ENCODE data around the gene TBC1D21. TPM values are rescaled to one million over a fixed set of nuclear protein-coding genes. Genes with fewer than 3 reads are reported as not detected.
A peak's percentile ranks its signal among the peaks of the same experiment; 100 is the strongest.

Gene TBC1D21
- polyA plus RNA-seq, 4 donors: not detected

DNA sequence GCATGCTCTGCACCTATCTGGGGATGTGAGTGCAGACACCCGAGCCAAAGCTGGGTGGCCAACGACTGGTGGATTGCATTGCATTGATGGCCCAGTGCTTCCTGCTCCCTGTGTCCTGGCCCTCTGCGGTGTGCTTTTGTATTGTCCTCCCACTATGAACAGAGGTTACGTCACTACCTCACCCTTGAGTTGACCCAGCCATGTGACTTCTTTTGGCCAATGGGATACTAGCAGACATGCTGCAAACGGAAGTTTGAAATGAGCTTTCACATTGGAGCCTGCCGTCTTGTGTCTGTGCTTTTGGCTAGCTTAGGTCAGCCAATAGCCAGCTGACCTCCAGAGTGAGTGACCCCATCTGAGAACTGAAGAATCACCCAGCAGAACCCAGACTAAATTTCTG is 15.3 kb upstream of the TBC1D21 start:
- no peak for DNase-seq (ENCODE audit: low read depth in 4 of 4, low spot score in 3 of 4)

DNA sequence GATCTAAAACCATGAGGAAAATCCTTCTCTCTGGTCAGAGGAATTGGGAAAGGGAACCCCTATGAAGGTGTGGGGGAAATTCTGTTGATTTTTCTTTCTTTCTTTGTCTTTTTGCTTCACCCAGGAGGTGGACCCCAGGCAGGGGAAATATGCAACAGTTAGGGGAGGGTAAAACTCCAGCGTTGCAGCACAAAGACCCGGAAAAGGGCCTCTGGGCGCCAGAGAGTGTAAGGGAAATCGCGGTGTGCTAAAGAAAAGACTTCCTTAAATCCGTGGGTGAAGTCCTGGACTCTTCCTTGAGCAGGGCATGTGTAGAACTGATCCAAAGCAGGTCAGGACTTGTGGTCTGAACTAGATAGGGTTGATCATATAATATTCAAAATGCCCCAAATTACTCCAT is 11.1 kb upstream of the TBC1D21 start:
- no peak for DNase-seq (ENCODE audit: low read depth in 4 of 4, low spot score in 3 of 4)

DNA sequence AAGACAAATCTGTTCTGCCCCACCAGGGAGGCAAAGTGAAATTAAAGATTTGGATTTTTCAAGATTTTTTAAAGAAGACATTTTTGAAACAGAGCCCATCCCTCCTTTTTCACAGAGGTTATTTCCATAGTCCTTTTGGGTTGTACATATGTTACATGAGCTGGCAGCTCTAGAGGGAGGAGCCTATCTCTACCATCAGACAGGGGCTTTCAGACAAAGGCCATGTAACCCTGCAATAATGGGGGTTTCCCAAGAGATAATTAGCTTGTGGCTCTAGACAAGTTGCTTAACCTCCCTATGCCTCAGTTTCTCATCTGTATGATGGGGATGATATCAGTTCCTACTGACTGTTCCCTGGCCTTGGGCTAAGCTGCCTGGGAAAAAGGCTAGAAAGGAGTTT is 8.0 kb upstream of the TBC1D21 start:
- DNase-seq (ENCODE audit: low read depth in 4 of 4, low spot score in 3 of 4): no peak

GRCh38 chr15:73865904-73866303 is 7.5 kb upstream of the TBC1D21 start:
- DNase-seq (ENCODE audit: low read depth in 4 of 4, low spot score in 3 of 4): no peak

DNA sequence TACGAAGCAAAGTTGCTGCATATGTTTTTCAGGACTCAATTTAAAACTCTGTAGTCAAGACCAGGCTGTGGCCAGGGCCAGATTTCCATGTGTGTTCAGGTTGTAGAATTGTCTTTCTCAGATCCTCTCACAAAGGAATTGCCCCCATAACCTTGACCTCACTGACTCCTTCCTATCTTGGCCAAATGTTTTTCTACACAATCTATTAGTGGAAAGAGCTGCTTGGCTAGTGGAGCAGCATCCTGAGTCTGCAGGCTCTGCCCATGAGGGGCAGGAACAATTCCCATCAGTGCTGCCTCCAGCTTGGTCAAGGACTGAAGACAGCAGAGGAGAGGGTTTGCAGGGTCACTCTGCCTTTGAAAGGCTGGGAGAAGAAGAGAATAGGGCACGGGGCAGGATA is 6.9 kb upstream of the TBC1D21 start:
- DNase-seq (ENCODE audit: low read depth in 4 of 4, low spot score in 3 of 4): no peak

DNA sequence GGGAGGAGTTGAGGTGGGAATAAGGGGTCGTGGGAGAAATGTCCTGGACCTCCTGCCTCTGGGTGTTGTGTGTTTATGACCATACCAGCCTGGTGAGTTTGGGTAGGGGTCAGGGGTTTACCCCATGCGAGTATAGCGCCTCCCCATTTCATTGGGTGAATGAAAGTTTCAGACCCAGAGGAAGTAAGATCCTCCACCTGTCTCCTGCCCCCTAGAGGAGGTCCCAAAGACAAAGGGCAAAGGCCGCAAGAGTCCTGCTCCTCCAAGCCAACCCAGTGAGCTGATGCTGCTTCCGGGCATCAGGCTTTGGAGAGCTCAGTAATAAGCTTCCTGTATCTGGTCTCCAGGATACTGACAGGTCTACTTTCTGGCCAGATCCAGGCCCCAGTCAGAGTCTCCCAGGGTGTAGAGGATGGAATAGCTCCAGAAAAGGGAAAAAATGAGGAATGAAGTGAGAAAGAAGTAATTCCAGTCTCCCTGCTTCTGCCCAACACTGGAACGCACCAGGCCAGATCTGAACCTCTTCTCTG is 6.4 kb upstream of the TBC1D21 start:
- DNase-seq (ENCODE audit: low read depth in 4 of 4, low spot score in 3 of 4): no peak

- DNase-seq (ENCODE audit: low read depth in 4 of 4, low spot score in 3 of 4): no peak
Observed at GRCh38 chr15:73867426-73867825, 5.9 kb upstream of the TBC1D21 start.

DNA sequence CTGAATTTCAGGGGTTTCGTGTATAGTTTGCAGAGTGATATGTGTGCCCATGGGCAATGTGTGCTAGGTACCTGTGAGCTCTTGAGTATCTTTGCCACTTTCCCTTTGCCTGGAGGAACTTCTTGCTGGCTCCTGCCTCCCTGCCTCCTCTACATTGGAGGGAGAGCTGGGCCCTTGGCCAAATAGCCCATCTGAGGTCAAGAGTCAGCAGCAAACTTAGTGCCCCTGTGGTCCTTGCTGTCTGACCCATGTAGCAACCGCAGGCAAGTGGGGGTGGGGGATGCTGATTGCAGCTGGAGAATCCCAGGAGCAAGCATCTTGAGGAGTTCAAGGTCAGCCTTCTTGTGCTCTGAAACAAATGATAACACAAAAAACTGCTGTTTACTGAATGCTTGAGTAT is 5.4 kb upstream of the TBC1D21 start:
- no peak for DNase-seq (ENCODE audit: low read depth in 4 of 4, low spot score in 3 of 4)

DNA sequence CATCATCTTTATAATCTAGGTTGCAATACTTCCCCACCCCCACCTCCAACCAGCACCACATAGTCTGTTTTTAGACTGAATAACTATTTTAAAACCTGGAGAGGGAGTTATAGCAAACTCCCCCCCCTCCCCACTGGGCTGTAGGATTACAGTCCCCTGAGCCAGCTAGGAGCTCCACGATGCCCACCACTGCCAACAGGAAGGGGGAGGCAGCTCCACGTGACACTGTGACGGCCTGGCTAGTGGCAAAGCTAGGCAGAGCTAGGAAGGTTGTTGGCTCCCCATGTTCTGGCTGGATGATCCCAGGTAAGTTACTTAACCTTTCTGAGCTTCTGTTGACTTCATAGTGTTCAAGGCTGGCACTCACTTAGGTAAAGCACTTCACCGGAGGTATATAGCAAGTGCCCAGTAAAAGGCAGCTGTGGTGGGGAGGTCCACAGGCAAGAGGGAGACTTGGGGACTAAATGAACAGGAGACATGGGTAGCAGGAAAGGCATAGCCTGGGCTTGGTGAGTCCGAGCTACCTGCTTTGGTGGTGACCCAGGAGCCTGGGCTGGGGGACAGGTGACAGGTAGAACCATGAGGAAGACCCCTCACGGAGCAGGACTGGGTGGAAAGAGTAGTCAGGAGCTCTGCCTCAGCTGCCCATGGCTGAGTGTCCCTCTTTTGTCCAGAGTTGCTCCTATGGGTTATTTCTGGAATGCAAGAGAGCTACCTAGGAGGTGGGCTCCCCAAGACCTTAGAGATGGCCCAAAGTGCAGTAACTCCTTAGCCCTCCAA is 4.0 kb upstream of the TBC1D21 start:
- no peak for DNase-seq (ENCODE audit: low read depth in 4 of 4, low spot score in 3 of 4)

DNA sequence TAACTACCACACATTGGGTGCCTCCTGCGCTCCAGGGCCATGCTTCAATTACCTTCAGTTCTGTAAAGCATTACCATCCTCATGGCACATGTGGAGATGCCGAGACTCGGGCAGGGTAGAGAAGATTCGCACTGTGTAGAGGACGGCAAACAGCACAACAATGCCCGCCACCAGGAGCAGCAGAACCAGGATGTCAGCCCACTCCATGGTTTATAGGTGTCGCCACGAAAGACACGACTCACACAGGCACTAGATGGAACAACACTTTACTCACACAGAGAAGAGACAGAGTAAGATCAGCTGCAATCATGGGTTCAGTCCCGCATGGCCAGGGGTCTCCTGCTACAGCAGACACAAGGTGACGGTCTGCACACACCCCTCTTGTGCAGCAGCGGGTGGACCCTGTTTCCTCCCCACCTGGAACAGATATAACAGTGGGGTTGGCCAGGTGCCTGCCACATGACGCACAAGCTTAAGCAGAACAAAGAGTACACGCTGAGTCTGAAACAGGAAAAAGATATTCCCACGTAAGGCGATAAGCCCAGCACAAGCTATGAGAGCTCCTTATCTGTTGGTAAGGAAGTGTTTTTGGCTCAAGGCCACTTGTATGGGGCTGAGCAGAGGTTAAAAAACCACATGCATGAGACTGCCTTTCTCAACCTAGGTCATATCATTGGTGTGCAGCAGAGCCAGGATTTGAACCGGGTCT is 2.5 kb upstream of the TBC1D21 start:
- DNase-seq (ENCODE audit: low read depth in 4 of 4, low spot score in 3 of 4): no peak

- DNase-seq (ENCODE audit: low read depth in 4 of 4, low spot score in 3 of 4): no peak
Observed at GRCh38 chr15:73872346-73872745, 1.0 kb upstream of the TBC1D21 start.

DNA sequence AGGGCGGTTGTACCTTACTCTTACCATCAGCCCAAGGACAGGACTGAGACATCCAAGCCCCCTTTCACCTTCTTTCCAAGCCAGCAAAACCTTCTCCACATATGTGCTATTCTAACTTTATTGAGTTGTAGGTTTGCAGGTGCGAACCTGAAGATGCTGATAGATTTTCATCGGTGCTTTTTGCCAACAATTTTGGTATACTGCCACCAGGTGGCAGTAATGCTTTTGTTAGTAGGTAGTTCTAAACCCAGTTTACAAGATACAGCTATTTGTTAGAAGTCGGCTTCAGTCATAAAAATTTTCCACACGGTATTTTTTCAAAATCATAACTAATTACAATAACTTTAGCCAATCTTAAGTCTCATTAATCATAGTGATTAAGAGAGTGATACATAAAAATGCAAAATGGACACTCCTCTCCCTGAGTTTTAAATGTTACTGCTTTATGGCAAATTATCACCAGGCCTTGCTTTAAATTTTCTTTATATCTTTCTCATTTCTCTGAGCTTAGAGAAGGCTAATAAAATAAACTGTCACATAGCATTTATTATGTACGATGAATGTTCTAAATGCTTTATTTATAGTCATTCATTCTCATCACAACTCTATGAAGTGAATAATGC is 636 bp downstream of the TBC1D21 start:
- peak; percentile 16 to 22 (median 19) for DNase-seq (ENCODE audit: low read depth in 4 of 4, low spot score in 3 of 4)

GRCh38 chr15:73879426-73879825 is 6.1 kb downstream of the TBC1D21 start:
- DNase-seq (ENCODE audit: low read depth in 4 of 4, low spot score in 3 of 4): no peak

- DNase-seq (ENCODE audit: low read depth in 4 of 4, low spot score in 3 of 4): no peak
Observed at GRCh38 chr15:73881579-73882320, 8.4 kb downstream of the TBC1D21 start.

- DNase-seq (ENCODE audit: low read depth in 4 of 4, low spot score in 3 of 4): no peak
Observed at GRCh38 chr15:73882761-73883419, 9.5 kb downstream of the TBC1D21 start.

DNA sequence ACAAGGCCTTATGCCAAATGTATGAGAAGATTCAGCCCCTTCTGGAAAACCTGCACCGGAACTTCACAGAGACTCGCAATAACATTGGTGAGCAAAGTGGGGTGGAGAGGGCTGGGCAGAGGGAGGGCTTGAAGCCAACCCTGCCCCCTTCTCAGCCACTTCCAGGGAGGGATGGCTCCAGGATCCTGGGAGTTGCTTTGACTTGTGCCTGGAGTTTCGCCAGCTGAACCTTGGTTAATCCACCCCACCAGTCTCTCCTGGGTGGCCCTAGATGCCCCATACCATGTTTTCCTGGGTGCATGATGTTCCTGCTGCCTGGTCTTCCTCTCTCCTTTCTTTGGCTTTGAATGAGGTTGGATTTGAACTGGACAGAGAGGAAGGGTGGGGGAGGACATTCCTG is 10.8 kb downstream of the TBC1D21 start:
- DNase-seq (ENCODE audit: low read depth in 4 of 4, low spot score in 3 of 4): no peak

GRCh38 chr15:73885954-73886700 is 12.8 kb downstream of the TBC1D21 start:
- no peak for DNase-seq (ENCODE audit: low read depth in 4 of 4, low spot score in 3 of 4)

GRCh38 chr15:73886717-73887345 is 13.5 kb downstream of the TBC1D21 start:
- DNase-seq (ENCODE audit: low read depth in 4 of 4, low spot score in 3 of 4): no peak

- no peak for DNase-seq (ENCODE audit: low read depth in 4 of 4, low spot score in 3 of 4)
Observed at GRCh38 chr15:73887481-73887880, 14.1 kb downstream of the TBC1D21 start.

Data from right renal pelvis (tissue), 4 donors.